Effector memory CD8-positive, alpha-beta T cell (primary cell): ENCODE results near the gene FBLN2.
A peak's percentile ranks its signal among the peaks of the same experiment; 100 is the strongest.
"Not testable (repeated sequence)": the region's sequence is repeated elsewhere in the genome, so short reads cannot be mapped to it uniquely, and the experiment has no call there.

Source experiments
- ATAC-seq: fragments of 150-1000 bp; cut with Tn5 transposase; replicated peaks from 2 replicates; pipeline ENCODE4 v1.10.0; 2021; ENCODE audit warnings: mild to moderate bottlenecking, moderate library complexity
- DNase-seq, 3 experiments: peaks; one replicate each; pipeline ENCODE4 v3.0.0; 2021
- H3K27ac Mint-ChIP-seq, 2 donors: one replicate each; pipeline ENCODE4 v1.8.0; 2022; ENCODE audit warnings: mild to moderate bottlenecking in 2 of 2, mixed read lengths in 2 of 2, moderate library complexity in 2 of 2
- H3K27me3 Mint-ChIP-seq, 2 donors: one replicate each; pipeline ENCODE4 v1.8.0; 2022; ENCODE audit warnings: mixed read lengths in 2 of 2
- H3K36me3 Mint-ChIP-seq: one replicate; pipeline ENCODE4 v1.8.0; 2022; ENCODE audit warnings: mild to moderate bottlenecking, moderate library complexity, mixed read lengths; ENCODE audit not compliant: insufficient read depth
- H3K4me1 Mint-ChIP-seq, 2 donors: one replicate each; pipeline ENCODE4 v1.8.0; 2022; ENCODE audit warnings: low read depth in 2 of 2, mixed read lengths in 2 of 2
- H3K4me3 Mint-ChIP-seq, 2 donors: one replicate each; pipeline ENCODE4 v1.8.0; 2022; ENCODE audit warnings: mild to moderate bottlenecking in 2 of 2, mixed read lengths in 2 of 2, moderate library complexity in 2 of 2
- H3K9me3 Mint-ChIP-seq, 2 donors: one replicate each; pipeline ENCODE4 v1.8.0; 2022; ENCODE audit warnings: mixed read lengths in 2 of 2

The FBLN2 gene

GRCh38 chr3:13553686-13554085 is 4.8 kb downstream of the FBLN2 start:
- H3K4me3 Mint-ChIP-seq: no peak overlapping the region
- DNase-seq (no peak), ATAC-seq (no peak)
- H3K9me3 Mint-ChIP-seq: no peaks in the 10 kb centered on the region
- H3K27ac Mint-ChIP-seq: no peak overlapping the region
- no peaks in the 10 kb centered on the region for H3K36me3 Mint-ChIP-seq
- H3K4me1 Mint-ChIP-seq: peaks cover 5% of the 10 kb centered on the region in 2 donors
- peaks cover 37 to 86% of the 10 kb centered on the region in 2 donors for H3K27me3 Mint-ChIP-seq

GRCh38 chr3:13555753-13556152 is 6.8 kb downstream of the FBLN2 start:
- H3K4me1 Mint-ChIP-seq: no peaks in the 10 kb centered on the region

GRCh38 chr3:13556207-13556606 is 7.3 kb downstream of the FBLN2 start:
- peaks cover 37 to 89% of the 10 kb centered on the region in 2 donors for H3K27me3 Mint-ChIP-seq
- H3K36me3 Mint-ChIP-seq: no peaks in the 10 kb centered on the region
- no peak overlapping the region for H3K27ac Mint-ChIP-seq
- DNase-seq (no peak), ATAC-seq (no peak)
- no peaks in the 10 kb centered on the region for H3K4me1 Mint-ChIP-seq
- H3K4me3 Mint-ChIP-seq: no peak overlapping the region
- no peaks in the 10 kb centered on the region for H3K9me3 Mint-ChIP-seq

More at GRCh38 chr3:13555753-13556152, 6.8 kb downstream of the FBLN2 start:
- peaks cover 40 to 89% of the 10 kb centered on the region in 2 donors for H3K27me3 Mint-ChIP-seq
- H3K27ac Mint-ChIP-seq: peak overlapping the region in 1 of 2 donors; percentile 51
- H3K9me3 Mint-ChIP-seq: no peaks in the 10 kb centered on the region
- no peak overlapping the region for H3K4me3 Mint-ChIP-seq
- no peaks in the 10 kb centered on the region for H3K36me3 Mint-ChIP-seq
- no peak for DNase-seq
- no peak for ATAC-seq

GRCh38 chr3:13556917-13557316 is 8.0 kb downstream of the FBLN2 start:
- Mint-ChIP-seq H3K4me3 (no peak overlapping the region), H3K27ac (no peak overlapping the region), H3K4me1 (no peaks in the 10 kb centered on the region), H3K9me3 (no peaks in the 10 kb centered on the region), H3K36me3 (no peaks in the 10 kb centered on the region), H3K27me3 (peaks cover 38 to 89% of the 10 kb centered on the region in 2 donors)
- ATAC-seq (no peak), DNase-seq (no peak)

- DNase-seq (no peak), ATAC-seq (no peak)
- H3K9me3 Mint-ChIP-seq: no peaks in the 10 kb centered on the region
- H3K27ac Mint-ChIP-seq: no peak overlapping the region
- no peaks in the 10 kb centered on the region for H3K36me3 Mint-ChIP-seq
- no peaks in the 10 kb centered on the region for H3K4me1 Mint-ChIP-seq
- H3K4me3 Mint-ChIP-seq: no peak overlapping the region
- H3K27me3 Mint-ChIP-seq: peaks cover 34 to 86% of the 10 kb centered on the region in 2 donors
Measured at GRCh38 chr3:13557417-13557816, 8.5 kb downstream of the FBLN2 start.

GRCh38 chr3:13557926-13558325 is 9.0 kb downstream of the FBLN2 start:
- no peak overlapping the region for H3K4me3 Mint-ChIP-seq
- ATAC-seq (no peak), DNase-seq (no peak)
- H3K9me3 Mint-ChIP-seq: no peaks in the 10 kb centered on the region
- H3K27me3 Mint-ChIP-seq: peaks cover 30 to 86% of the 10 kb centered on the region in 2 donors
- no peak overlapping the region for H3K27ac Mint-ChIP-seq
- H3K36me3 Mint-ChIP-seq: no peaks in the 10 kb centered on the region
- H3K4me1 Mint-ChIP-seq: no peaks in the 10 kb centered on the region

GRCh38 chr3:13558651-13559050 is 9.7 kb downstream of the FBLN2 start:
- no peak for DNase-seq
- Mint-ChIP-seq H3K27me3 (peaks cover 29 to 86% of the 10 kb centered on the region in 2 donors), H3K9me3 (no peaks in the 10 kb centered on the region), H3K36me3 (no peaks in the 10 kb centered on the region), H3K27ac (no peak overlapping the region), H3K4me3 (no peak overlapping the region), H3K4me1 (no peaks in the 10 kb centered on the region)
- no peak for ATAC-seq

GRCh38 chr3:13559764-13560525 is 11.0 kb downstream of the FBLN2 start:
- no peak overlapping the region for H3K27ac Mint-ChIP-seq
- no peak overlapping the region for H3K4me3 Mint-ChIP-seq
- peaks cover 28 to 86% of the 10 kb centered on the region in 2 donors for H3K27me3 Mint-ChIP-seq
- no peaks in the 10 kb centered on the region for H3K36me3 Mint-ChIP-seq
- no peak for DNase-seq
- no peak for ATAC-seq
- peaks cover 0 to 3% of the 10 kb centered on the region in 2 donors for H3K4me1 Mint-ChIP-seq
- no peaks in the 10 kb centered on the region for H3K9me3 Mint-ChIP-seq

GRCh38 chr3:13561376-13561775 is 12.5 kb downstream of the FBLN2 start:
- no peak overlapping the region for H3K4me3 Mint-ChIP-seq
- H3K27ac Mint-ChIP-seq: no peak overlapping the region
- ATAC-seq: no peak
- peaks cover 0 to 3% of the 10 kb centered on the region in 2 donors for H3K4me1 Mint-ChIP-seq
- no peaks in the 10 kb centered on the region for H3K36me3 Mint-ChIP-seq
- H3K9me3 Mint-ChIP-seq: no peaks in the 10 kb centered on the region
- H3K27me3 Mint-ChIP-seq: peaks cover 28 to 85% of the 10 kb centered on the region in 2 donors
- no peak for DNase-seq

GRCh38 chr3:13561967-13562366 is 13.0 kb downstream of the FBLN2 start:
- no peaks in the 10 kb centered on the region for H3K36me3 Mint-ChIP-seq
- peaks cover 33 to 85% of the 10 kb centered on the region in 2 donors for H3K27me3 Mint-ChIP-seq

GRCh38 chr3:13562421-13562820 is 13.5 kb downstream of the FBLN2 start:
- ATAC-seq, H3K27ac Mint-ChIP-seq, H3K4me3 Mint-ChIP-seq, H3K9me3 Mint-ChIP-seq, DNase-seq, H3K4me1 Mint-ChIP-seq, H3K36me3 Mint-ChIP-seq: not testable (repeated sequence)
- H3K27me3 Mint-ChIP-seq: peaks cover 33 to 81% of the 10 kb centered on the region in 2 donors

More at GRCh38 chr3:13561967-13562366, 13.0 kb downstream of the FBLN2 start:
- ATAC-seq: no peak
- H3K9me3 Mint-ChIP-seq: no peaks in the 10 kb centered on the region
- H3K4me1 Mint-ChIP-seq: peaks cover 0 to 3% of the 10 kb centered on the region in 2 donors
- DNase-seq: no peak
- H3K27ac Mint-ChIP-seq: no peak overlapping the region
- H3K4me3 Mint-ChIP-seq: no peak overlapping the region

GRCh38 chr3:13563321-13563720 is 14.4 kb downstream of the FBLN2 start:
- Mint-ChIP-seq H3K4me1 (peaks cover 0 to 3% of the 10 kb centered on the region in 2 donors), H3K27me3 (peaks cover 35 to 79% of the 10 kb centered on the region in 2 donors), H3K4me3 (no peak overlapping the region), H3K27ac (no peak overlapping the region), H3K9me3 (no peaks in the 10 kb centered on the region), H3K36me3 (no peaks in the 10 kb centered on the region)
- ATAC-seq: no peak
- no peak for DNase-seq

- H3K4me1 Mint-ChIP-seq: peaks cover 0 to 3% of the 10 kb centered on the region in 2 donors
- no peak overlapping the region for H3K4me3 Mint-ChIP-seq
- H3K9me3 Mint-ChIP-seq: no peaks in the 10 kb centered on the region
- H3K27ac Mint-ChIP-seq: no peak overlapping the region
- ATAC-seq: no peak
- DNase-seq: no peak
- H3K27me3 Mint-ChIP-seq: peaks cover 36 to 79% of the 10 kb centered on the region in 2 donors
- H3K36me3 Mint-ChIP-seq: no peaks in the 10 kb centered on the region
Measured at GRCh38 chr3:13563911-13564310, 15.0 kb downstream of the FBLN2 start.
